Glutamatergic neuron (in vitro differentiated cells): ENCODE measurements around the gene PPTC7. TPM values are rescaled to one million over a fixed set of nuclear protein-coding genes. Genes with fewer than 3 reads are reported as not detected.
"Not testable (repeated sequence)": the region's sequence is repeated elsewhere in the genome, so short reads cannot be mapped to it uniquely, and the experiment has no call there.

Experiments used
- DNase-seq: peaks from one replicate; pipeline ENCODE4 v3.0.0; 2022
- H3K27ac Mint-ChIP-seq: one replicate; pipeline ENCODE4 v1.8.0; 2020; ENCODE audit warnings: mild to moderate bottlenecking, mixed read lengths, inconsistent platforms; ENCODE audit not compliant: unreplicated experiment
- H3K27me3 Mint-ChIP-seq: one replicate; pipeline ENCODE4 v1.8.0; 2020; ENCODE audit warnings: mild to moderate bottlenecking, moderate library complexity, mixed read lengths, inconsistent platforms; ENCODE audit not compliant: unreplicated experiment
- H3K36me3 Mint-ChIP-seq: one replicate; pipeline ENCODE4 v1.8.0; 2020; ENCODE audit warnings: mild to moderate bottlenecking, mixed read lengths, inconsistent platforms; ENCODE audit not compliant: unreplicated experiment
- H3K4me1 Mint-ChIP-seq: one replicate; pipeline ENCODE4 v1.8.0; 2020; ENCODE audit warnings: mild to moderate bottlenecking, low read depth, mixed read lengths, inconsistent platforms; ENCODE audit not compliant: unreplicated experiment
- H3K4me3 Mint-ChIP-seq: one replicate; pipeline ENCODE4 v1.8.0; 2020; ENCODE audit warnings: mild to moderate bottlenecking, mixed read lengths, inconsistent platforms; ENCODE audit not compliant: unreplicated experiment
- H3K9me3 Mint-ChIP-seq: one replicate; pipeline ENCODE4 v1.8.0; 2020; ENCODE audit warnings: mild to moderate bottlenecking, moderate library complexity, mixed read lengths, inconsistent platforms; ENCODE audit not compliant: unreplicated experiment
- total RNA-seq: library from RNA; stranded (reverse); fragmentation: NEBNext Ultra II Directional; extraction: Animal tissue kit (Norgen Biotek cat#: 25700); gene quantifications from one replicate; pipeline ENCODE4 v1.2.1, GENCODE V29; 2021; ENCODE audit not compliant: unreplicated experiment
- TF ChIP-seq, protein P1 (sequence below): fragments of 200-600 bp; sonication (generic); IDR thresholded peaks from one replicate; pipeline ENCODE4 v1.5.0; 2021; ENCODE audit not compliant: partially characterized antibody, unreplicated experiment

Gene PPTC7
- total RNA-seq, 1 donor from 2014 or later, result 11.4 TPM

DNA sequence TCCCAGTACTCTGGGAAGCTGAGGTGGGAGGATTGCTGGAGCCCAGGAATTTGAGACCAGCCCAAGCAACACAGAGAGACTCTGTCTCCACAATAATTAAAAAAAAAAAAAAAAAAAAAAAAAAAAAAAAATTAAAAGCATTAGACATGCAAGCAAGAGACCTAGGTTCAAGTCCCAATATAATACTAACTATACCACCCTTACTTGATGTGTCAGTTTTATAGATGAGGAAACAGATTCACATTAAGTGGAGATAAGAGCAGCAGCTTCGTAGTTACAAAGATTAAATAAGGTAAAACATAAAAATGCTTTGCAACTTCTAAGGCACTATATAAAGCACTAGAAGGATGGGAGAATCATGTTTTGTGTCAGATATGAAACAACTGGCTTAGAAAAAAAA is 9.1 kb downstream of the PPTC7 start:
- no peak for DNase-seq
- H3K36me3 Mint-ChIP-seq, result peaks cover 14% of the 10 kb centered on the region
- H3K9me3 Mint-ChIP-seq, result no peaks in the 10 kb centered on the region
- H3K4me1 Mint-ChIP-seq, result no peaks in the 10 kb centered on the region
- H3K4me3 Mint-ChIP-seq, result no peak overlapping the region
- TF ChIP-seq, protein P1, sequence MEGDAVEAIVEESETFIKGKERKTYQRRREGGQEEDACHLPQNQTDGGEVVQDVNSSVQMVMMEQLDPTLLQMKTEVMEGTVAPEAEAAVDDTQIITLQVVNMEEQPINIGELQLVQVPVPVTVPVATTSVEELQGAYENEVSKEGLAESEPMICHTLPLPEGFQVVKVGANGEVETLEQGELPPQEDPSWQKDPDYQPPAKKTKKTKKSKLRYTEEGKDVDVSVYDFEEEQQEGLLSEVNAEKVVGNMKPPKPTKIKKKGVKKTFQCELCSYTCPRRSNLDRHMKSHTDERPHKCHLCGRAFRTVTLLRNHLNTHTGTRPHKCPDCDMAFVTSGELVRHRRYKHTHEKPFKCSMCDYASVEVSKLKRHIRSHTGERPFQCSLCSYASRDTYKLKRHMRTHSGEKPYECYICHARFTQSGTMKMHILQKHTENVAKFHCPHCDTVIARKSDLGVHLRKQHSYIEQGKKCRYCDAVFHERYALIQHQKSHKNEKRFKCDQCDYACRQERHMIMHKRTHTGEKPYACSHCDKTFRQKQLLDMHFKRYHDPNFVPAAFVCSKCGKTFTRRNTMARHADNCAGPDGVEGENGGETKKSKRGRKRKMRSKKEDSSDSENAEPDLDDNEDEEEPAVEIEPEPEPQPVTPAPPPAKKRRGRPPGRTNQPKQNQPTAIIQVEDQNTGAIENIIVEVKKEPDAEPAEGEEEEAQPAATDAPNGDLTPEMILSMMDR, result no peak
- H3K27ac Mint-ChIP-seq, result no peak overlapping the region
- H3K27me3 Mint-ChIP-seq, result no peaks in the 10 kb centered on the region

DNA sequence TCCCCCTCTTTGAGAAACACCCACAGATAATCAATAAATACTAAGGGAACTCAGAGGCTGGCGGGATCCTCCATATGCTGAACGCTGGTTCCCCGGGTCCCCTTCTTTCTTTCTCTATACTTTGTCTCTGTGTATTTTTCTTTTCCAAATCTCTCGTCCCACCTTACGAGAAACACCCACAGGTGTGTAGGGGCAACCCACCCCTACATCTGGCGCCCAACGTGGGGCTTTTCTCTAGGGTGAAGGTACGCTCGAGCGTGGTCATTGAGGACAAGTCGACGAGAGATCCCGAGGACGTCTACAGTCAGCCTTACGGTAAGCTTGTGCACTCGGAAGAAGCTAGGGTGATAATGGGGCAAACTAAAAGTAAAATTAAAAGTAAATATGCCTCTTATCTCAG is 12.3 kb downstream of the PPTC7 start:
- not testable (repeated sequence) for H3K27ac Mint-ChIP-seq, DNase-seq, H3K4me1 Mint-ChIP-seq, H3K27me3 Mint-ChIP-seq, H3K9me3 Mint-ChIP-seq, H3K4me3 Mint-ChIP-seq
- H3K36me3 Mint-ChIP-seq, result peaks cover 14% of the 10 kb centered on the region

GRCh38 chr12:110569838-110570237 is 13.3 kb downstream of the PPTC7 start:
- H3K27ac Mint-ChIP-seq, H3K4me3 Mint-ChIP-seq, H3K27me3 Mint-ChIP-seq, H3K4me1 Mint-ChIP-seq, H3K9me3 Mint-ChIP-seq, DNase-seq: not testable (repeated sequence)
- H3K36me3 Mint-ChIP-seq, result peaks cover 14% of the 10 kb centered on the region

GRCh38 chr12:110568752-110569151 is 14.4 kb downstream of the PPTC7 start:
- TF ChIP-seq, protein P1, result no peak
- Mint-ChIP-seq H3K27ac (no peak overlapping the region), H3K27me3 (peaks cover 2% of the 10 kb centered on the region), H3K4me3 (no peak overlapping the region), H3K9me3 (no peaks in the 10 kb centered on the region), H3K4me1 (peaks cover 3% of the 10 kb centered on the region), H3K36me3 (peaks cover 14% of the 10 kb centered on the region)
- DNase-seq, result no peak

DNA sequence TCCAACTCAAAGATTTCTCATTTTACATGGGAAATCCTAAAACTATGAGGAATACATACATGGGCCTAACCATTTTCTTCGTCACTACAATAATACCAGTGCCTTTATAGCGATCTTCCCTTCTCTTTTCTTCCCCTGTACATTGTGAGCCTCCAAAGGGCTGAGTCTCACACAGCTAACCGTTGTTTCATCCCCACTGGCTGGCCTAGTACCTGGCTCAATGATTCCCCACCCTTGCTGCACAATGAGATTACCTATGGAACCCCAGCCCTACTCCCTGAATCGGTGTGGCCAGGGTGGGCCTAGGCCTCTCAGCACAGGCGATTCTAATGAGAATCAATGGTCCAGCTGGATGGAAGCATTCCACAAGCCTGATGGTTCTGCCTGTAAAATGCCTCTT is 16.1 kb downstream of the PPTC7 start:
- H3K4me3 Mint-ChIP-seq, result no peak overlapping the region
- H3K27me3 Mint-ChIP-seq, result peaks cover 2% of the 10 kb centered on the region
- H3K4me1 Mint-ChIP-seq, result peaks cover 3% of the 10 kb centered on the region
- H3K9me3 Mint-ChIP-seq, result no peaks in the 10 kb centered on the region
- no peak for DNase-seq
- TF ChIP-seq, protein P1, result no peak
- peaks cover 13% of the 10 kb centered on the region for H3K36me3 Mint-ChIP-seq
- H3K27ac Mint-ChIP-seq, result no peak overlapping the region

DNA sequence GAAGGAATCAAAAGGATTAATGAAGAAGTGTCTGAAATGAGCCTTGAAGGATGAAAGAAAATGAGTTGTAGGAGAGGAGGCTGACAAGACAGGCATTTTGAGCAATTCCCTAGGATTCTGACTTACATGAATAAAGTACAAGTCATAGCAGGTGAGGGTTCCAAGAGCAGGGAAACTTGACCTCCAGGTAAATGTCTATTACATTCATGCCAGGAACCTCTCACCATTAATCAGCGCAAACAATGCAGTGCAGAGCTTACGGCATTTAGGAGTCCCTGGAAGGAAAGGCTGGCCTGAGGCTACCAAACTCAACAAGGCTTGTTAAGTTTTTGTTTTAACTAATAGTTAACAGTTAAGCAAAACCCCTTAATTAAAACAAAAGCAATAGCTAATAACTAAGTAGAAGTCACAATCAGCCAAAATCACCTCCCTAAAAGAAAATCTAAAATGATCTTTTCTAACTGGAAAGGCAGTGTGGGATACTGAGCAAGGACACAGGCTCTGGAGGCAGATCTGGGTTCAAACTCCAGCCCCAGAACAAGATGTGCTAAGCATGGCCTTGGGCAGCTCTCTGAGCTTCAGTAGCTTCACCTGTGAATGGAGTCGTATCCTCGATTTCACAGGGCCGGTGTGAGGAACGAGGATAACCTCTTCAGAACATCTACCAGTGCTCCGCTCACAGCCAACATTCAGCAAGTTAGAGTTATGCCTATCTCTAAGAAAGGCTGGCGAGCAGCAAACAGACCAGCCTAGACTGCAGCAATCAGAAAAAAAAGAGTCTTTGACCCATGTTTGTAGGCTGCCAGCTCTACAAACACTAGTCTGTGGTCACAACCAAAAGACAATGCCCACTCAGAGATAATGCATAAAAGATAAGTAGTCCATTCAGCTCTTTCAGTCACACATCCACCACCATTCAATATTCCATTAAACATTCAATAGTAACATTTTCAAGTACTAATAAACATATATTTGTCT is 16.9 kb downstream of the PPTC7 start:
- H3K4me1 Mint-ChIP-seq, result peaks cover 3% of the 10 kb centered on the region
- DNase-seq, result no peak
- no peak overlapping the region for H3K4me3 Mint-ChIP-seq
- H3K27ac Mint-ChIP-seq, result no peak overlapping the region
- H3K36me3 Mint-ChIP-seq, result peaks cover 9% of the 10 kb centered on the region
- H3K9me3 Mint-ChIP-seq, result no peaks in the 10 kb centered on the region
- peaks cover 2% of the 10 kb centered on the region for H3K27me3 Mint-ChIP-seq
- TF ChIP-seq, protein P1, result no peak
